CD4-positive, alpha-beta T cell treated with Interleukin-4 for 1 hour (primary cell): ENCODE measurements around the gene PSMB5.
A peak's percentile ranks its signal among the peaks of the same experiment; 100 is the strongest.

Experiments
- DNase-seq, 2 donors: peaks; one replicate each; pipeline ENCODE4 v3.0.0-alpha.2; 2020 to 2022

Gene PSMB5

GRCh38 chr14:23058654-23059504 lies 24.2 kb upstream of the PSMB5 start:
- no peak for DNase-seq

DNA sequence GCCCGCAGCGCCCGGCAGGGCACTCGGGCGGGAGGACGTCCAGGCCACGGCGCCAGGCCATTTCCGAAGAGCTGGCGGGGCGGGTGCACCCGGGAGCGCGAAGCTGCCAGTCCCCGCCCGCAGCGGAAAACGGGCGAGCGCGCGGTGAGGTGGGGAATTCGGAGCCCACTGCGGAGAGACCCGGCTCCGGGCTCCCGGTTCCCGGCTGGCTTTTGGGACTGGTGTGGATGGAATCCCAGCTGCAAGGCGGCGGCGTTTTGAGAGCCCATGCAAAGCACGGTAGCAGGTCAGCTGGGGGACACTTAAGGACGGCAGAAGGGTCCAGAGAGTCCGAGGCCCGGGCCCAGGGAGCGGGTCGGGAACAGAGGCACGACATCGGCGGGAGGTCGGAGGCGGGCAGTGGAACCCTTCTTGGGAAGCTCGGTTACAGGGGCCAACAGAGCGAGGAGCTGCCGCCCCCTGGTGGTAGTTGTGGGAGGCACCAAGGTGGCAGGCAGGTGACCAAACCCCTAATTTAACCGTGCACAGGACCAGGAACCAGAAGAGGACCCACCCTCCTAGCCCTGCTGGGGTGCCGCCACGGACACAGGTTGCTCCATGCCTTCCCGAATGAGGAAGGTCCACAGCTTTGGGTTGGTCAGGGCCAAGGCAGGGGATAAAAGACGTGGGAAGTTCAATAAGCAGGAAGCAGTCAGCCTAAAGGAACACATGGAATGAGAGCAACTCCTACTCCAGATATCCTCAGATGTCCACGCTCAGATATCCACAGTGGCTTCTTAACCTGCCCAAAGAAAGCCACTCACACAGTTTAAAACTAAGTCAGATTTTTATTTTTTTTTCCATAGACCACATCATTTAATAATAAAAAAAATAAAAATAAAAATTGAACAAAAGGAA lies 23.3 kb upstream of the PSMB5 start:
- peak; percentile 85 to 86 for DNase-seq

DNA sequence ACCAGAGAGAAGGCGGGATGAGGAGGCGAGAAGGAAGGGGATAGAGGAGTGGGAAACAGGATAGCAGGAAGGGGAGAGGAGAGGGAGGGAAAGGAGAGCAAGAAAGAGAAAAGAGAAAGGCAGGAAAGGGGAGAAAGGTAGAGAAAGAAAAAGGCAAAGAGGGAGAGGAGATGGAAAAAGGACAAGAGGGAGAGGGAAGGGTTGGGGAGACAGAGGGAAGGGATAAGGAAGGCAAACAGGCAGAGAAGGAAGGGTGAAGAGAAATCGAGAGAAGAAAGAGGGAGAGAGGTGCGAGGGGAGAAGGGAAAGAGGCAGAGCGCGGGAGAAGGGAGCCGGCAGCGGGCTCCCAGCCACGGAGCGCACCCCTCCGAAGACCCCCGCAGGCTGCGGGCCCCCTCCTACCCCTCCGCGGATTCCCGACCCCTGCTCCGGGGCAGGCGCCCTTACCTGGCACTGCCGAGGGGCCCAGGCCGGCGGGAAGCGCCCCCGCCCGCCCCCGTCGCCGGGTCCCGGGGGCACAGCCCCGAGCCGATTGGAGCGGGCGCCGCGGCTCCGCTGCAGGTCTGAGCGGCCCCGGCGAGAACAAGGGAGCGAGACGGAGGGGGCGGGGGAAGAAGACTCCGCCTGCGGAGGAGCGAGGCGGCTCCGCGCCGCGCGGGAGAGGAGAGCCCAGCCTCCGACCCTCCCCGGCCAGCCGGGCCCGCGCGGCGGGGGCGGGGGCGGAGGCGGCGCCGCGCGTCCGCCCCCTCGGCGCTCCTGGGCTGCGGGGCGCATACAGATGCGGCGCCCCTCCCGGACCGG lies 22.5 kb upstream of the PSMB5 start, which contains the start of gene CDH24:
CDH24 (minus strand) TSS at position 565 of the 801 bp plus-strand sequence. CDS start 1,787 bp downstream, outside the sequence.
- DNase-seq, result peak; percentile 60 to 72

DNA sequence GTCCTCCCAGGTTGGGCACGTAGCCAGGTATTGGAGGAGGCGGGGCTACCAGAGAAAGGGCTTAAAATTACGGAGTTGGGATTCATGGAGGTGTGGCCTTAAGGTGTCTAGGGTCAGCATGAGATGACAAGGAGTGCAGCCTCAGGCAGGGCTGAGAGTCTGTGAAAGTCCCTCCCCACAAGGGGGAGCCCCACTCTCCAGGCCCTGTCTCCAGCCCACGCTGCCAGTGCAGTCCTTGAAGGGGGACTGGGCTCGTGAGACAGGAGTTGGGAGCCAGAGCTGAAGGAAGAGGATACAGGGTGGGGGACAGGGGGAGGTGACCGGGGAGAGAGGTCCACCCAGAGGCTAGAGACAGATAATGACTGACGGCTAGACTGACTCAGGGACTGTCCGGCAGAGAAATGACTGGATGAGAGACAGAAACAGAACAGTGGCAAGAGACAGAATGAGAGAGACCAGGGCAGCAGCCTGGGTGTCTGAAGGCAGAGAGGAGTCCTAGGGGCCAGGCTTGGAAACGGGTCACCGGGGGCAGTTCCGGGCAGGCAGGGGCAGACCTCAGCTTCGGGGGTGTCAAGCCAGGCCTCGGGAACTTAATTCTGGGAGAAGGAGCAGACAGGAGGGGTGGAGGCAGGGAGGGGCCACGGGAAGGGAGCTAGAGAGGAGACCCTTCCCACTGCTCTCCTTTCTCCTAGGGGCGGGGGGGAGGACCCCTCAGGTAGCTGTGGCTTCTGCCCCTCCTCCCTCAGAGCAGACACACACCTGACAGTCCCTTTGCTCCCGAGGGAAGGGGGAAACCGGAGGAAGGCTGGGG lies 21.6 kb upstream of the PSMB5 start:
- DNase-seq, result peak; percentile 72 to 75

- DNase-seq, result no peak
Observed at GRCh38 chr14:23055621-23056144, 21.0 kb upstream of the PSMB5 start.

DNA sequence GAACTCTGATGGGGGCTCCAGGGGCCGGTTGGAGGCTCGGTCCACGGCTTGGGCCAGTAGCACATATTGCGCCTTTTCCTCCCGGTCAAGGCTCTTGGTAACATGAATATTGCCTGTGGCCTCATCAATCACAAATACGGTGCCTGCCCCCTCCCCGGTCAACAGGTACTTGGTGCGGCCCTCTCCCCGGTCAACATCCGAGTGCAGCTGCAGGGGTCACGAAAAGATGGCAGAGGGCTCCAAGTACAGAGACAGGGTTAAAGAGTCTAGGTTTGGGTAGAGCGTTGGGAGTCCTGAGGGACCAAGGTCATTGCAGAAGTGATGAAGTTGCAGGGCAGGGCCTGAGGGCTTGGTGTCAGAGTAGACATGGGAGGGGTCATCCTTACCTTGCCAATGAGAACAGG lies 20.4 kb upstream of the PSMB5 start:
- no peak for DNase-seq

DNA sequence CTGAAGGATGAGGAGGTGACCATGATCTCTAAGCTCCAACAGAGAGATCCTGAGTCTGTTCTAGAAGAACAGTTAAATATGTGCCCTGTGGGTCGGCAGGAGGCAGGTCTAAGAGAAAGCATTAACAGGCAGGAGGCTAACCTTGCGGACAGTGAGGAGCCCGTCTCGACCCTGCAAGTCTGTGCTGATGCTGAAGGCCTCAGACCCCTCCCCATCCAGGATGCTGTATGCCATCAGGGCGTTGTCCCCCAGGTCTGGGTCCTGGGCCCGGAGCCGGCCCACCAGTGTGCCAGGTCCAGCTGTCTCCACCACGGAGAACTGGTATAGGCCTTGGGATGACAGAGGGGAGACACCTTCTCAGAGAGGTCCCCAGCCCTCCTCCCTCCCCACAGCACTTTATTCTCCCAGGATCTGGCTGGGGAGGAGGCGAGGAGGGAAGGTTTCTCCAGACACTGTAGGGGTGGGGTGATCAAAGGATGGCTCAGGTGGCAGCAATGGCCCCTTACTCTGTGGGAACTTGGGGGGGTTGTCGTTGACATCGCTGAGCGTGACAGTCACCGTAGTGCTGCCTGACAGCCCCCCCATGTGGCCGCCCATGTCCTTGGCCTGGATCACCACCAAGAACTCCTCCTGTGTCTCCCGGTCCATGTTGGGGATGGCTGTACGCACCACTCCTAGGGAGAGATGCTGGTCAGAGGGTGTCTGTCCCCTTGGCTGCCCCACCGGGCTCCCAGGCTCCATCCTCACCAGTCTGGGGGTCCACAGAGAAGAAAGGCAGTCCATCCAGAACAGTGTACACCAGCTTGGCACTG lies 19.5 kb upstream of the PSMB5 start:
- no peak for DNase-seq

- DNase-seq, result no peak
Observed at GRCh38 chr14:23053426-23053825, 18.7 kb upstream of the PSMB5 start.

- DNase-seq, result no peak
Observed at GRCh38 chr14:23052671-23053070, 18.0 kb upstream of the PSMB5 start.

DNA sequence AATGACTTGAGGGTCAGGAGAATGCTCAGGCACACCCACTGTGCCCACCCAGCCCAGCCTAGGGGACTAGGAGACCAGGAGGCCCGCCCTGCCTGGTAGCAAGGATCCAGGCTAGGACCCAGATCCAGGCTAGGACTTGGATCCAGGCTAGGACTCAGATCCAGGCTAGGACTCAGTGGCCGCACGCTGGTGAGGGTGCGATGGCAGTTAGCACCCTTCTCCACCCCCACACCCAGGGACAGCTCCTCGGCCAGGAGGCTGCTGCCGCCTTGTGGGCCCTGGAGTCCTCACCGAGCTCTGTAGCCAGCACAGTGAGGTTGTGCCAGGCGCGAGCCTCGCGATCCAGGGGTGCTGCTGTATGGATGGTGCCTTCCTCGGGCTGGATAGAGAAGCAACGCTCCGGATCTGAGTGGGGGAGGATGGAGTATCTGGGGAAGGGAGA lies 17.5 kb upstream of the PSMB5 start:
- DNase-seq, result no peak

DNA sequence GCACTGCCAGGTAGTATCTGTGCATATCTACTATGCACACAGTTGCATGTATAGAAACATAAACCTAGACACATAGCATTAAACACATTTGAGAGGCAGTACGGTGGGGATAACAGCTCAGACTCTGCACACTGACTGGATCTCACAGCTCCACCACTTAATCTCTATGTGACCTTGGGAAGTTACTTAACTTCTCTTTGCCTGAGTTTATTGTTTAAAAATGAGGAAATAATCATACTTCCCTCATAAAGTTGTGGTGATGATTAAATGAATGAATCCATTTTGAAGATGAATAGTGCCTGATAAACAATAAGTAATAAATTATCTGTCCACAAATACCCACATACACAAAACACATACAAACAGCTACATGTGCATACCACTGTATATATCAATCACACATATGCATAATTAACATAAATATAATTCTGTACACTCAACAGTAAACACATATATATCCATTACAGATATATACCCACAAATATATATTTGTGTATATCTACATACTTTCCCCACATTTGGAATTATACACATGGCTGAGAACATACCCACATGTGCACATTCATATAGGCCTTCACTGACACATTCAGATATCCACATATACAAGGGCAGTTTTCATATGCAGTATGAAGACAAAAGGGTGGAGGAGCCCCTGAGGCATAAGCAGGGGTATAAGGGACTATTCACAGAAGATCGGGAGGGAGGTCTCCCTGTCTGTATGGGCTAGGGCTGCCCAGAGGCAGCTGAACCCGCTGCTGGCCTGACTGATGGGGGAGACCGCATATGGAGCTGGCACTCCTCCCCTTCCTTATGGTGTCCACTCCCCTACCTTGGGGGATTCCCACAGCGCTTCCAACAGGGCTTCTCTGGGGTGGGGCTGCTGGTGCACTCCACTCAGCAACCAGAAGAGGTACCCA lies 16.7 kb upstream of the PSMB5 start:
- no peak for DNase-seq

DNA sequence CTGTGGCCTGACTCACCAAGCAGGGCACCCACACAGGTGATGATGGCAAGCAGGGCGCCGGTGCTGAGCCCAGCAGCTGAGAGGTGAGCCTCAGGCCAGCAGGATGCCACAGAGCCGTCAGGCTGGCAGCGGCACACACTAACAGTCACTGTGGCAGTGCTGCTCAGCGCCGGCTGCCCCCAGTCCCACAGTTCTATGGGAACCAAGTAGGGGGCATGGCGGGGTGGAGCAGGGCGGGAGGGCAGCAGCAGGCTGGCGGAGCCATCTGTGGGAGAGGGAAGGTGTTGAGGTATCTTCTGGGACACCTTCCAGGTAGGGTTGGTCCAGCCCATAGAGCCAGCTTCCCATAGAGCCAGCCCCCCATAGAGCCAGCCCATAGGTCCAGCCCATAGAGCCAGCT lies 14.3 kb upstream of the PSMB5 start:
- DNase-seq, result no peak

DNA sequence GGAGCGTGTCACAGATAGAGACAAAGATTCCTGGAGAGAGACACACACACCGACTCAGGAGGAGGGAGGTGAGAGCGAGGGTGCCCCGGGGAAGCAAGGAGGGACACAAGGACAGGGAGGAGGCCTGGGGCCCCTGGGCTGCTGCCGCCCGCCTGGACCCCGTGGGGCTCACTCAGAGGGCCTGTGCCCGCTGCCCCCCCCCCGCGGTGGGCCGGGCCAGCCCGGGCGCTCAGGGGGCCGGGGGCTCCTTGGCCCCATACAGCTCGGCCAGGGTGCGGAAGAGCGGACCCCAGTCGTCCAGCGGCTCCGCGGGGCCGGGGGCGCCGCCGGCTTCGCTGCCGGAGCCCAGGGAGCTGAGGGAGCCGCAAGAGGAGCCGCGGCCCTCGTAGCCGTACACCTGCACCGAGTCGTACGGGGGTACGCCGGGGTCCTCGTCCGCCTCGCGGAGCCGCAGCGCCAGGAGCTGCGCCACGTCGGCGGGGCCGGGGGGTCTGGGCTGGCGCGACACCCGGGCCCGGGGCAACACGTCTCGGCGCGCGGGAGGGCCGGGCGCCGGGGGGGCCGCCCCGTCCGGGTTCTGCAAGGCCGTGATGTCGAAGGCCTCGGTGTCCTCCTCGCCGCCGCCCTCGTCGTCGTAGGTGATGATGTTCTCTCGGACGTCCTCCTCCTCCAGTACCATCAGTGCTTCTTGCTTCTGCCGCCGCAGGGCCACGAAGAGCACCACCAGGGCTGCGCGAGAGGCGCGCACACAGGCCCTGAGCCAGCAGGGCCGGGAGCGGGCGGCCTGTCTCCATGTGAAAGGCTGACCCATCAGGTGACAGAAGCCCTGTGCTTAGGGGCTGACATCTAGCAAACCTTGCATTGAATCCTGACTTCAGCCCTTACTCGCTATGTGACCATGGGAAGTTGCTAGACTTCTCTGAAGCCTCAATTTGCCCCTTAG lies 13.3 kb upstream of the PSMB5 start:
- no peak for DNase-seq

GRCh38 chr14:23047034-23047634 lies 12.4 kb upstream of the PSMB5 start:
- DNase-seq, result no peak

- no peak for DNase-seq
Observed at GRCh38 chr14:23045419-23046357, 11.0 kb upstream of the PSMB5 start.

- DNase-seq, result no peak
Observed at GRCh38 chr14:23044840-23045239, 10.1 kb upstream of the PSMB5 start.

DNA sequence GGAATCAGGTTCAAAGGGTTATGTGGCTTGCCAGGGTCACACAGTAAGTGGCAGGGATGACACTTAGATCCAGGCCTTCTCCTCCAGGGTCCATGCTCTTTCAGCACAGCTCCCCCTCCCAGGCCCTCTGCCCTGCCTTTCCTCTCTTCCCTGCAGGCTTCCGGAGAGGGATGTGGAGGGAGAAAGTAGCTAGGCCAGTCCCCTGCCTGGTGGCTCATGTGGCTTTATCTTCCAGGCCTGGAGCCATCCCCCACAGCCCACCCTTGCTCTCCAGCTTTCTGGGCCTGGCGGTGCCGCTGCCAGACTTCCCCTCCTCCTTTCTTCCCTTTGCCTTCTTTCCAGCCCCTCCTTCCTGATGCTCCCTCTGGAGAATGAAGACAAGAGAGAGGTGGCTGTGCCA lies 9.1 kb upstream of the PSMB5 start:
- DNase-seq, result no peak
